ENCODE measurements around the gene WDR27.

Gene WDR27

DNA sequence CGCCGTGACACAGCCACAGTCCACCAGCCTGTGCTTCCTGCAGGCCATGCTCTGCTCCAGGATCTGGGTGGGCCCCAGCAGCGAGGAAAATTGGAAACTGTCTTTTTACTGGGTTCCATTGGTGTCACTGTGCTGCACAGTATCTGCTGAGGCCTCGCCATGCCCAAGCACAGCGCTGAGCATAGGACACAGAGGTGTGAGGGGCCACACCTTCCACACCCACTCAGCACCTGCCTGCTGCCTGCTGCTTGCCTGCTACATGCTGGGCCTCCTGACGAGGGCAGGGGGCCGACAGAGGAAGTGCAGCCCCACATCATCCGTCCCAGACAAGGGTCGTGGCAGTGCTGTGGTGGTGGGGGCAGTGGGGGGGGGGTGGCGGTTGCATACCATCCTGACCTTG, 275.2 kb downstream of the WDR27 start:
- WGBS, result 68% methylated on average over 9 of the region's 10 CpGs
- Histone ChIP-seq H3K4me1 (ENCODE audit: insufficient read depth, low read length) (peaks cover 17% of the 10 kb centered on the region), H3K27ac (ENCODE audit: low read depth, low read length) (no peak overlapping the region), H3K9ac (ENCODE audit: low read depth, low read length) (no peak overlapping the region), H3K36me3 (ENCODE audit: insufficient read depth, low read length) (no peaks in the 10 kb centered on the region), H3K4me3 (ENCODE audit: low read length) (no peak overlapping the region), H3K9me3 (ENCODE audit: insufficient read depth, low read depth, low read length) (peaks cover 22% of the 10 kb centered on the region), H3K27me3 (ENCODE audit: insufficient read depth, low read length) (no peaks in the 10 kb centered on the region)

DNA sequence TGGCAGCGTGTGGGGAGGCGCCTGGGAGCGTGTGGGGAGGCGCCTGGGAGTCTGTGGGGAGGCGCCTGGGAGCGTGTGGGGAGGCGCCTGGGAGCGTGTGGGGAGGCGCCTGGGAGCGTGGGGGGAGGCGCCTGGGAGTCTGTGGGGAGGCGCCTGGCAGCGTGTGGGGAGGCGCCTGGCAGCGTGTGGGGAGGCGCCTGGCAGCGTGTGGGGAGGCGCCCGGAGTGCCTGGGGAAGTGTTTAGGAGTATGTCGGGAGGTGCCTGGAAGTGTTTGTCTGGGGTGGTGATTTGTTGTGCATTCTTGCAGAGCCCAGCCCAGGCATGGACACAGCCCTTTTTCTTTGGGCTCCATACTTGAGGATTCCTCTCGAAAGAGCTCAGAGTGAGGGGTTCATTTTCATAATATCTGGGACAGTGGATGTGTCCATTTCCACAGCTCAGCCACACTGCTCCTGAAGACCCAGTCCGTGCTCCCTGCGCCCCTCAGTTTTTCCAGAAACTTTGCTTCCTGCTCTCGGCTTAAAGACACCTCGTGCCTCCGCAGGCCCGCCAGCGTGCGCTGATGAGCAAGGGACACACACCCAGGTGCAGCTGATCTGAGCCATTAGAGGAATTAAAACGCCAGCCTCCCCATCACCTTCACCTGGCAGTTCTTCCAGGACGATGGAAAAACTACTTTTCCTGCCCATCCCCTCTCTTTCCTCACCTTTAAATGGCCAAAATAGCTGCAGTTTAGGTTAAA, 276.0 kb downstream of the WDR27 start:
- H3K36me3 ChIP-seq (ENCODE audit: insufficient read depth, low read length), result no peaks in the 10 kb centered on the region
- no peak overlapping the region for H3K27ac ChIP-seq (ENCODE audit: low read depth, low read length)
- WGBS, result 92% methylated on average over 31 of the region's 31 CpGs
- H3K9ac ChIP-seq (ENCODE audit: low read depth, low read length), result no peak overlapping the region
- H3K27me3 ChIP-seq (ENCODE audit: insufficient read depth, low read length), result no peaks in the 10 kb centered on the region
- H3K9me3 ChIP-seq (ENCODE audit: insufficient read depth, low read depth, low read length), result peaks cover 14% of the 10 kb centered on the region
- H3K4me3 ChIP-seq (ENCODE audit: low read length), result no peak overlapping the region
- H3K4me1 ChIP-seq (ENCODE audit: insufficient read depth, low read length), result peaks cover 17% of the 10 kb centered on the region

DNA sequence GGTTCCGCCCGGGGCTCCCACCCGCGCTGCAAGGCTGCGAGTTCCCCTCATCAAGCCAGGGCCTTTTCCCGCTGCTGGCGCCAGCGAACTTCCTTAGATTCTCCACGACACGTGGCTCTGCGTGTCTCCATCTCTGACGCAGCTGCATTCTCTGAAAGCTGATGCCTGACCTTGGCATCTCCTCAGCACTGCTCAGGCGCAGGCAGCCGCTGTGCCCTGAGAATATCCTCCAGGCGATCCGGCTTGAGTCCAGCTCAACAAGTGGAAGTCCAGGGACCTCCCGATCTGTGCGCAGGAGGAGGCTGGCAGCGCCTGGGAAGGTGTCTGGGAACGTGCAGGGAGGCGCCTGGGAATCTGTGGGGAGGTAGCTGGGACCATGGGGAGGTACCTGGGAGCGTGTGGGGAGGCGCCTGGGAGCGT, 277.0 kb downstream of the WDR27 start:
- Histone ChIP-seq H3K4me3 (ENCODE audit: low read length) (no peak overlapping the region), H3K27me3 (ENCODE audit: insufficient read depth, low read length) (no peaks in the 10 kb centered on the region), H3K9me3 (ENCODE audit: insufficient read depth, low read depth, low read length) (peaks cover 4% of the 10 kb centered on the region), H3K36me3 (ENCODE audit: insufficient read depth, low read length) (no peaks in the 10 kb centered on the region), H3K9ac (ENCODE audit: low read depth, low read length) (no peak overlapping the region), H3K4me1 (ENCODE audit: insufficient read depth, low read length) (peaks cover 17% of the 10 kb centered on the region), H3K27ac (ENCODE audit: low read depth, low read length) (no peak overlapping the region)
- WGBS, result 95% methylated on average over 24 of the region's 24 CpGs

DNA sequence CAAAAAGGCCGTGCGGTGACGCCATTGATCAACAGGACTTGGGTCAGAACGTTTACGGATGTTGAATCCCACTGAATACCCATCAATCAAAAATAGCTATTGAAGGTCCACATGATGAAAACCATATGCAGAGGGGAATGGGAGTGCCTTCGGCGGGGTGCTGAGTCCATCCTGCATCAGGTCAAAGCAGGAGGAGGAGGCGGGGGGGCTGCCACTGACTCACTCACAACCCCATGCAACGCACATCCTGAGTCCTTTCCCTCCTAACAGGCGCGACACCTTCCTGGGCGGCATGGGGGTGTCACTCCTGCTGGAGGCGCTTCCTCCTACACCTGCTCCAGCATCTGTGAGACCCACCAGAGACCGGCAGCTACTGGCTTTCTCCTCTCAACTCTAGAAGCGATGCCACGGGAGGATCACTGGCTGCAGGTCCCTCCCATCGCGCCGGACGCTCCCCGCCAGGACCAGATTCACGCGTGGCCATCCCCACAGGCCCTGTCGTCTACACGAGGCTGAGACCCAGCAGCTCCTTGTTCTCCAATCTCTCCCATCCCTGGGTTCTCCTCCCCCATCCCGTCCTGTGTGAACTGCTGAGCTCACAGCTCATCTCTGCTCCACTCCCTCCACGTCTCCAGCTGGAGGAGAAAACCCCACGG, 277.6 kb downstream of the WDR27 start:
- Histone ChIP-seq H3K27ac (ENCODE audit: low read depth, low read length) (no peak overlapping the region), H3K4me3 (ENCODE audit: low read length) (no peak overlapping the region), H3K4me1 (ENCODE audit: insufficient read depth, low read length) (peaks cover 17% of the 10 kb centered on the region), H3K9me3 (ENCODE audit: insufficient read depth, low read depth, low read length) (no peaks in the 10 kb centered on the region), H3K27me3 (ENCODE audit: insufficient read depth, low read length) (no peaks in the 10 kb centered on the region), H3K9ac (ENCODE audit: low read depth, low read length) (no peak overlapping the region), H3K36me3 (ENCODE audit: insufficient read depth, low read length) (no peaks in the 10 kb centered on the region)
- 94% methylated on average over 28 of the region's 28 CpGs for WGBS

DNA sequence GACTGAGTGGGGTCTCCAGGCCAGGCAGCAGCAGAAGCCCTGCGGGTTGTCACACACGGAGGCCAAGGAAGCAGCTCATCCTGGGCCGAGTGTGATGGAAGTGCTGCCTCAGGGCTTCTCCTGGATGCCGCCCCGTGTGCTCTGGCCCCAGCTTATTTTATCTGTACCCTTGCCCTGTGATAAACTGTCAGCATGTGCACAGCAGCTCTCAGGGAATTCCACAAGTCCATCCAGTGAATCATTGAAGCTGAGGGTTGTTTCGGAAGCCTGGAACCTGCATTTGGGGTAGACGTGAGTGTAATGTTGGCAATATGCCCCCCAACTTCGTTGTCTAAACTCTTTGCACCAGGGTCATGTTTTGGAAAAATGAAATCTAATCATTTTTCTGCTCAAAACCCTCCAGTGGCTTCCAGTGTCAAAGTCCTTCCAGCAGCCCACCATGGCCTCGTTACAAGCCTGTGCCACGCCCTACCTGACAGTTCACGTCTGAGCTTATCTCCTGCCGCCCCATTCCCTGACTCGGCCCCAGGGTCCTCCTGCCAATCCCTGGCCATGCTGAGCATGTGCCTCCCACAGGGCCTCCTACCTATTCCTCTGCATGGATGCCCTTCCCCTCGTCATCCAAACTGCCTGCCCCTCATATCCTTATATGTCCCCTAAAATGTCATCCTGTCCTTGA, 280.1 kb downstream of the WDR27 start:
- no peaks in the 10 kb centered on the region for H3K9me3 ChIP-seq (ENCODE audit: insufficient read depth, low read depth, low read length)
- H3K36me3 ChIP-seq (ENCODE audit: insufficient read depth, low read length), result no peaks in the 10 kb centered on the region
- 93% methylated on average over 14 of the region's 14 CpGs for WGBS
- H3K27me3 ChIP-seq (ENCODE audit: insufficient read depth, low read length), result no peaks in the 10 kb centered on the region
- 0 out of 2 replicates have a peak, but pooled peaks cover 3% of the 10 kb centered on the region for H3K4me1 ChIP-seq (ENCODE audit: insufficient read depth, low read length)
- H3K4me3 ChIP-seq (ENCODE audit: low read length), result no peak overlapping the region
- no peak overlapping the region for H3K27ac ChIP-seq (ENCODE audit: low read depth, low read length)
- no peak overlapping the region for H3K9ac ChIP-seq (ENCODE audit: low read depth, low read length)

DNA sequence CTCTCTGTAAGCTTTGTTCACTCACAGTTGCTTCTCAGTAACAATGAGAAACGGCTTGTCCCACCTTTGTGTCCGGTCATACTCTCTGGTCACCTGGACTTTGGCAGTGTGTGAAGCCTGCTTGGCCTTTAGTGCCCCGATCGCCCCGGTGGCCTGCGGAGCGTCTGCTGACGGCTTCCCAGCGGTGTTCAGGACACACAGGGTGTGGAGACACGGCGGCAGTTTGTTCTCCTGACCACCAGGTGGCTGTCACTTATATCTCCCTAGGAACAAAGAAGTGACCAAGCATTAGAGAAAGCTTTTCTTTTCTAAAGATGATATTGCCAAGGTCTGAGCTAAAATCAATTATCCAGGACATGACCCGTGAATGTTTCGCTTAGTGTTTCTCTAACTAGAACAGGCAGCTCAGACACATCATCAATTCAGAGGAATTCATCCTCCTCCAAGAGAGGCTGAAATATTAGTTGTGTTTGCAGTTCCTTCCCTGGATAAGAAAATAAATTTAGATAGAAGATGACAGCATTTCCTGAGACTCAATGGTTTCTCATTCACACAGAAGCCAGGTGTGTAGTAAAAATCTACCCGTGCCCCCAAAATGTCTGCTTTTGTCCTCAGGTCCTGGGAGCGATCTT, 280.8 kb downstream of the WDR27 start:
- WGBS, result 79% methylated on average over 15 of the region's 15 CpGs
- Histone ChIP-seq H3K27me3 (ENCODE audit: insufficient read depth, low read length) (no peaks in the 10 kb centered on the region), H3K36me3 (ENCODE audit: insufficient read depth, low read length) (no peaks in the 10 kb centered on the region)

DNA sequence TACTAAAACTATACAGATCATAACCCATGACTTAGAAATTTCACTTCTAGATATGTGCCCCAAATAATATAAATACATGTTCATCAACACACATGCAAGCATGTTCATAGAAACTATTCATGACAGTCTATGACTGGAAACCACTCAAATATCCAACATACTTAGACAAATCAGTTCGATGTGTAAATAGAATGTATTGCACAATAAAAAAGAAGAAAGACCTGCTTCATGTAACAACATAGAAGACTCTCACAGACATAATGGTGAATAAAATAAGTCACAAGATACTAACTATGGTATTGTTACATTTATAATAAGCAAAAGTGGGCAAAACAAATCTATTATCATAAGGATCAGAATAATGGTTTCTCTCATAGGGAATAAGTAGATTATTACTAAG, 284.7 kb downstream of the WDR27 start:
- Histone ChIP-seq H3K4me1 (ENCODE audit: insufficient read depth, low read length) (no peaks in the 10 kb centered on the region), H3K27ac (ENCODE audit: low read depth, low read length) (no peak overlapping the region), H3K4me3 (ENCODE audit: low read length) (no peak overlapping the region), H3K9ac (ENCODE audit: low read depth, low read length) (no peak overlapping the region), H3K9me3 (ENCODE audit: insufficient read depth, low read depth, low read length) (peaks cover 37% of the 10 kb centered on the region), H3K27me3 (ENCODE audit: insufficient read depth, low read length) (no peaks in the 10 kb centered on the region), H3K36me3 (ENCODE audit: insufficient read depth, low read length) (no peaks in the 10 kb centered on the region)
- no CpG with 5 or more reads among the region's 1 CpG for WGBS

More for the DNA sequence above, 280.8 kb downstream of the WDR27 start:
- H3K4me1 ChIP-seq (ENCODE audit: insufficient read depth, low read length), result 0 out of 2 replicates have a peak, but pooled peaks cover 3% of the 10 kb centered on the region
- peaks cover 3% of the 10 kb centered on the region for H3K9me3 ChIP-seq (ENCODE audit: insufficient read depth, low read depth, low read length)
- no peak overlapping the region for H3K9ac ChIP-seq (ENCODE audit: low read depth, low read length)
- no peak overlapping the region for H3K27ac ChIP-seq (ENCODE audit: low read depth, low read length)
- no peak overlapping the region for H3K4me3 ChIP-seq (ENCODE audit: low read length)

DNA sequence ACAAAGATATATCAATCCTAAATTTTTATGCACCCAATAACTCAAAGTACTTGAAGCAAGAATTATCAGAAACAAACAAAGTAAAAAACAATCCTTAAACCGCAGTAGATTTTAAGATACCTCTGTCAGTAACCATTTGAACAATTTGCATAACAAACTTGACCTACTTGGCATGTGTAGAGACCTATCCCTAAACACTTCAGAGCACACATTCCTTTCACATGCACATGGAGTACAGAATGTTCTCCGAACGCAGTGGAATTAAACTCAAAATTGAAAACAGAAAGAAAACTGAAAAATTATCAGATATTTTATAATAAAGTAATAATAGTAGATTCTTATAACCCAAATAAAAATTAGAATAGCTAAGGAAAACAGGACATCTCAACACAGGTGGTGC, 285.6 kb downstream of the WDR27 start:
- no peak overlapping the region for H3K27ac ChIP-seq (ENCODE audit: low read depth, low read length)
- 73% methylated on average over 1 of the region's 3 CpGs for WGBS
- no peaks in the 10 kb centered on the region for H3K4me1 ChIP-seq (ENCODE audit: insufficient read depth, low read length)
- peaks cover 37% of the 10 kb centered on the region for H3K9me3 ChIP-seq (ENCODE audit: insufficient read depth, low read depth, low read length)
- no peaks in the 10 kb centered on the region for H3K27me3 ChIP-seq (ENCODE audit: insufficient read depth, low read length)
- H3K9ac ChIP-seq (ENCODE audit: low read depth, low read length), result no peak overlapping the region
- H3K36me3 ChIP-seq (ENCODE audit: insufficient read depth, low read length), result no peaks in the 10 kb centered on the region
- H3K4me3 ChIP-seq (ENCODE audit: low read length), result no peak overlapping the region

DNA sequence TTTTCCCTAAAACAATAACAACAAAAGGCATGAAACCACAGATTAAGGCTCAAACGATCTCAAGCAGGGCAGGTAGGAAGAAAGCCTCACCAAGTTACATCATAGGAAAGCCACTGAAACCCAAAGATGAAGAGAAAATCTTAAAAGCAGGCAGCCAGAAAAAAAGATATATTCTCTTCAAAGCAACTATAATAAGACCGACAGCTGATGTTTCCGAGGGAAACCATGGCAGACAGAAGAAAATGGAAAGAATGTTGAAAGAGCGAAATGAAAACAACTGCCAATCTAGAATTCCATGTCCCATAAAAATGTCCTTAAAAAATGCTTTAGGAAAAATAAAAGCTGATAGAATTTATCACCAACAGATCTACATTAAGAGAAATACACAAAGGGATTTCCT, 286.6 kb downstream of the WDR27 start:
- Histone ChIP-seq H3K27me3 (ENCODE audit: insufficient read depth, low read length) (no peaks in the 10 kb centered on the region), H3K36me3 (ENCODE audit: insufficient read depth, low read length) (no peaks in the 10 kb centered on the region), H3K9me3 (ENCODE audit: insufficient read depth, low read depth, low read length) (peaks cover 44% of the 10 kb centered on the region), H3K4me3 (ENCODE audit: low read length) (no peak overlapping the region), H3K4me1 (ENCODE audit: insufficient read depth, low read length) (no peaks in the 10 kb centered on the region), H3K27ac (ENCODE audit: low read depth, low read length) (no peak overlapping the region), H3K9ac (ENCODE audit: low read depth, low read length) (no peak overlapping the region)
- 89% methylated on average over 1 of the region's 4 CpGs for WGBS

DNA sequence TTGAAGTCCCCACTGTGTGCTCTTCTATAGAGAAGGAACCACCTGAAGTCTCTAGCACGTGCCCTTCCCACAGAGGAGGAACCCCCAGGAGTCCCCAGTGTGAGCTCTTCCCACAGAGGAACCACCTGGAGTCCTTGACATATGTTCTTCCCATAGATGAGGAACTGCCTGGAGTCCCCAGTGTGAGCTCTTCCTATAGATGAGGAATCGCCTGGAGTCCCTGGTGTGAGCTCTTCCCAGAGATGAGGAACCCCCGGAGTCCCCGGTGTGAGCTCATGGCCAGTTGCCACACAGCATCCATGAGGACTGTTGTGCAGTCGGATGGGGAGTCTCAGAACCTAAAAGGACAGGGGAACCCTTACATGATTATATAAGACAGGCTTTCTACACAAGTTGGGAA, 290.1 kb downstream of the WDR27 start:
- Histone ChIP-seq H3K9me3 (ENCODE audit: insufficient read depth, low read depth, low read length) (peaks cover 58% of the 10 kb centered on the region), H3K4me3 (ENCODE audit: low read length) (no peak overlapping the region), H3K27me3 (ENCODE audit: insufficient read depth, low read length) (no peaks in the 10 kb centered on the region), H3K4me1 (ENCODE audit: insufficient read depth, low read length) (no peaks in the 10 kb centered on the region), H3K27ac (ENCODE audit: low read depth, low read length) (no peak overlapping the region), H3K9ac (ENCODE audit: low read depth, low read length) (no peak overlapping the region), H3K36me3 (ENCODE audit: insufficient read depth, low read length) (no peaks in the 10 kb centered on the region)
- WGBS, result 94% methylated on average over 5 of the region's 5 CpGs

DNA sequence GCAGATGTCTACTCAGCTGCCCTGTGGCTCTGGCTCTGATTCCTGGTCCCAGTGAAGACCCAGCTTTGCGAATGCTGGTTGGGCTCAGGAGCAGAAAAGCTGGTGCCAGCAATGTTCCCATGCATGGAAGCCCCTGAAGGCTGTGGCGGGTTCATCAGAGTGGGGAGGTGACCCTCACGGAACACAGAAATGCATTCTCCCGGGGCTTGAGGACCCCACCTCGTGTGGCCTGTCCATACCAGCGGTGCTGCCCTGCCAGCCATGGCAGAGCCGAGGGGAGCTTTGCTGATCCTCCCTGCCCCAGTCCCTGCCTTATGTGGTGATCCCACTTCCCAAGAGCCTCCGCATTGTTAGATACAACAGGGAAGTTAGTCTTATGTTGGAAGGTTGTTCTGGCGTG, 290.5 kb downstream of the WDR27 start:
- no peaks in the 10 kb centered on the region for H3K27me3 ChIP-seq (ENCODE audit: insufficient read depth, low read length)
- no peaks in the 10 kb centered on the region for H3K36me3 ChIP-seq (ENCODE audit: insufficient read depth, low read length)
- no peaks in the 10 kb centered on the region for H3K4me1 ChIP-seq (ENCODE audit: insufficient read depth, low read length)
- peaks cover 58% of the 10 kb centered on the region for H3K9me3 ChIP-seq (ENCODE audit: insufficient read depth, low read depth, low read length)
- no peak overlapping the region for H3K9ac ChIP-seq (ENCODE audit: low read depth, low read length)
- no peak overlapping the region for H3K27ac ChIP-seq (ENCODE audit: low read depth, low read length)
- H3K4me3 ChIP-seq (ENCODE audit: low read length), result no peak overlapping the region
- 93% methylated on average over 9 of the region's 9 CpGs for whole genome bisulfite sequencing
